Heart left ventricle (tissue), 13 donors: ENCODE measurements around the gene WASF3.

Experiments used
- CTCF ChIP-seq, 12 donors: fragments of 200-600 bp; sonication (generic) in 4 of 12; IDR thresholded peaks; one replicate each; pipeline versions ENCODE4 v1.5.0 to v1.8.0; 2018 to 2022; ENCODE audit warnings: antibody characterized with exemption in 12 of 12, mild to moderate bottlenecking in 5 of 12
- POLR2A ChIP-seq, 2 donors: fragments of 450-650 bp; IDR thresholded peaks; one replicate each; pipeline ENCODE4 v1.6.1; 2017; ENCODE audit warnings: antibody characterized with exemption in 2 of 2, mild to moderate bottlenecking in 2 of 2, moderate library complexity in 2 of 2
- donor health status: ischemic (EF 13 %, LVEDD 7.1; RV severe dilation, severe dysfunction).
- donor health status: DM: no; HTN: yes; CAD: no.
- donor health status: DM: no; HTN: no; CAD: no.
- donor health status: ischemic (EF 25% LVEDD 6.9; RV normal size, moderate dysfunction).
- donor health status: ischemic (EF 25% LVEDD 5.7; RV mildly dilated, moderate dysfunction).
- donor health status: ischemic (EF 35%, LVEDD 5.7; RV mildly dilated, moderate dysfunction).
- donor health status: nonischemic (EF 11% LVEDD 7.7; RV severe dilation, severe dysfunction).
- donor health status: DM: yes; HTN: yes; CAD: no.
- donor health status: PGD.
- donor health status: ischemic (EF 29% LVEDD 5.4; RV normal size, mild dysfunction).
- donor health status: nonischemic (EF 23%, LVEDD 6.1; RV moderate dilation, normal function).

DNA sequence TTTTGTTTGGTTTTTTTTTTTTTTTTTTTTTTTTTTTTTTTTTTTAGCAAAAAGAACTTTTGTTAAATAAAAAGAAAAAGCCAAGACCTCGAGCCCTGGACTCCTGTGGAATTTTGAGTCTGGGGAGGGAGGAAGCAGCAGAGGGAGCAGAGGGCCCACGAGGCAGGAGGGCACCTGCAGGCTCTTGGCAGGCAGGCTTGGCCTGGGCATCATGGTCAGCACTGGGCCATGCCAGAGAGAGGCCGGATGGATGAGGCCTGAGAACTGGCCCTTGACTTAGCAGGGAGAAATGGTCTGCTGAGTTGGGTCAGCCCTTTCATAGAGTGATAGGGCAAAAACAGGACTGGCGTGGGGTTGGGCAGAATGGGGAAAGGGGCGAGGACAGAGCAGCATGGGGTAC is 102.7 kb downstream of the WASF3 start:
- TF ChIP-seq CTCF (IDR thresholded peaks at IDR 0.05), result no peak
- no peak for TF ChIP-seq POLR2A (IDR thresholded peaks at IDR 0.05)
